Measurements from ENCODE around the gene EPGN.

EPGN gene

DNA sequence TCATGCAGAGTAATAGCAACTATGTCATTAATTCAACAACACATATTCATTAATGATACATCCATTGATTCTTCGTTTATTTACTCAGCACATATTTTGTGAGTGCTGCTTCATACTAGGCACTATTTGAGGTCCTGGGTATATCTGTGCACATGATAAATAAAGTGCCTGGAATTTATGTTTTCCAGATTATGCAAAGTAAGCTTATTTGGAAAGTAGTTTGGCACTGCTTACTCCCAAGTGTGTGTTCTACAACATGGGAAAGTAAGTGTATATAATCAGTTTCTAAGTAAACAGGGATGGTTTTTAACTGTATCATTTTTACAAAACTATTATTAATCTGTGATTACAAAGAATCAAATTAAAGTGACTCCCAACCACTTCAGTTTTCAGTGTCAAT is 16.8 kb upstream of the EPGN start:
- H3K4me1 ChIP-seq (ENCODE audit: control insufficient read depth, insufficient read depth, low read length), result no peaks in the 10 kb centered on the region
- H3K36me3 ChIP-seq (ENCODE audit: control insufficient read depth in 2 of 2, insufficient read depth in 1 of 2, low read length in 2 of 2), result no peaks in the 10 kb centered on the region
- H3K27ac ChIP-seq (ENCODE audit: extremely low read depth, low read depth, low read length), result no peak overlapping the region
- no peak overlapping the region for H3K4me3 ChIP-seq (ENCODE audit: low read depth, low read length)
- H3K9me3 ChIP-seq (ENCODE audit: control insufficient read depth, insufficient read depth, low read depth, low read length), result no peaks in the 10 kb centered on the region
- POLR2A ChIA-PET, result no interaction called here
- CTCF ChIA-PET, result interaction anchor here (1.4 kb wide), 1 partner anchor 63 kb away, joined by 3 read pairs; no protein-coding TSS in a partner anchor
- TF ChIP-seq SALL2 (tag by site-specific recombination; IDR thresholded peaks at IDR 0.05; ENCODE audit: borderline replicate concordance), result no peak
- TF ChIP-seq ZNF174 (tag by site-specific recombination; IDR thresholded peaks at IDR 0.05), result no peak
- TF ChIP-seq ZNF354C (tag by site-specific recombination; IDR thresholded peaks at IDR 0.05; ENCODE audit: borderline replicate concordance, low read depth), result no peak
- TF ChIP-seq ZNF433 (tag by site-specific recombination; IDR thresholded peaks at IDR 0.05; ENCODE audit: low read depth), result no peak
- TF ChIP-seq ZNF555 (tag by site-specific recombination; conservative IDR thresholded peaks at IDR 0.05), result no peak
- no peak for TF ChIP-seq ZNF48 (tag by site-specific recombination; IDR thresholded peaks at IDR 0.05)
- TF ChIP-seq, protein P1, sequence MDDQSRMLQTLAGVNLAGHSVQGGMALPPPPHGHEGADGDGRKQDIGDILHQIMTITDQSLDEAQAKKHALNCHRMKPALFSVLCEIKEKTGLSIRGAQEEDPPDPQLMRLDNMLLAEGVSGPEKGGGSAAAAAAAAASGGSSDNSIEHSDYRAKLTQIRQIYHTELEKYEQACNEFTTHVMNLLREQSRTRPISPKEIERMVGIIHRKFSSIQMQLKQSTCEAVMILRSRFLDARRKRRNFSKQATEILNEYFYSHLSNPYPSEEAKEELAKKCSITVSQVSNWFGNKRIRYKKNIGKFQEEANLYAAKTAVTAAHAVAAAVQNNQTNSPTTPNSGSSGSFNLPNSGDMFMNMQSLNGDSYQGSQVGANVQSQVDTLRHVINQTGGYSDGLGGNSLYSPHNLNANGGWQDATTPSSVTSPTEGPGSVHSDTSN (CRISPR knock-in tag; IDR thresholded peaks at IDR 0.05), result no peak
- no peak for TF ChIP-seq HOXC10 (CRISPR knock-in tag; IDR thresholded peaks at IDR 0.05)
- no peak for TF ChIP-seq HOXD13 (CRISPR knock-in tag; IDR thresholded peaks at IDR 0.05; ENCODE audit: borderline replicate concordance)
- TF ChIP-seq ZNF19 (tag by site-specific recombination; IDR thresholded peaks at IDR 0.05; ENCODE audit: low read depth), result no peak
- TF ChIP-seq, protein P2, sequence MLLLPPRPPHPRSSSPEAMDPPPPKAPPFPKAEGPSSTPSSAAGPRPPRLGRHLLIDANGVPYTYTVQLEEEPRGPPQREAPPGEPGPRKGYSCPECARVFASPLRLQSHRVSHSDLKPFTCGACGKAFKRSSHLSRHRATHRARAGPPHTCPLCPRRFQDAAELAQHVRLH (tag by site-specific recombination; IDR thresholded peaks at IDR 0.05), result no peak
- no peak for TF ChIP-seq ZNF214 (tag by site-specific recombination; IDR thresholded peaks at IDR 0.05; ENCODE audit: borderline replicate concordance)
- TF ChIP-seq ZNF677 (tag by site-specific recombination; IDR thresholded peaks at IDR 0.05), result no peak
- no peak for TF ChIP-seq ZNF341 (tag by site-specific recombination; IDR thresholded peaks at IDR 0.05; ENCODE audit: low read depth)
- TF ChIP-seq, protein P3, sequence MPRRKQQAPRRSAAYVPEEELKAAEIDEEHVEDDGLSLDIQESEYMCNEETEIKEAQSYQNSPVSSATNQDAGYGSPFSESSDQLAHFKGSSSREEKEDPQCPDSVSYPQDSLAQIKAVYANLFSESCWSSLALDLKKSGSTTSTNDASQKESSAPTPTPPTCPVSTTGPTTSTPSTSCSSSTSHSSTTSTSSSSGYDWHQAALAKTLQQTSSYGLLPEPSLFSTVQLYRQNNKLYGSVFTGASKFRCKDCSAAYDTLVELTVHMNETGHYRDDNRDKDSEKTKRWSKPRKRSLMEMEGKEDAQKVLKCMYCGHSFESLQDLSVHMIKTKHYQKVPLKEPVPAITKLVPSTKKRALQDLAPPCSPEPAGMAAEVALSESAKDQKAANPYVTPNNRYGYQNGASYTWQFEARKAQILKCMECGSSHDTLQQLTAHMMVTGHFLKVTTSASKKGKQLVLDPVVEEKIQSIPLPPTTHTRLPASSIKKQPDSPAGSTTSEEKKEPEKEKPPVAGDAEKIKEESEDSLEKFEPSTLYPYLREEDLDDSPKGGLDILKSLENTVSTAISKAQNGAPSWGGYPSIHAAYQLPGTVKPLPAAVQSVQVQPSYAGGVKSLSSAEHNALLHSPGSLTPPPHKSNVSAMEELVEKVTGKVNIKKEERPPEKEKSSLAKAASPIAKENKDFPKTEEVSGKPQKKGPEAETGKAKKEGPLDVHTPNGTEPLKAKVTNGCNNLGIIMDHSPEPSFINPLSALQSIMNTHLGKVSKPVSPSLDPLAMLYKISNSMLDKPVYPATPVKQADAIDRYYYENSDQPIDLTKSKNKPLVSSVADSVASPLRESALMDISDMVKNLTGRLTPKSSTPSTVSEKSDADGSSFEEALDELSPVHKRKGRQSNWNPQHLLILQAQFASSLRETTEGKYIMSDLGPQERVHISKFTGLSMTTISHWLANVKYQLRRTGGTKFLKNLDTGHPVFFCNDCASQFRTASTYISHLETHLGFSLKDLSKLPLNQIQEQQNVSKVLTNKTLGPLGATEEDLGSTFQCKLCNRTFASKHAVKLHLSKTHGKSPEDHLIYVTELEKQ (tag by site-specific recombination; IDR thresholded peaks at IDR 0.05; ENCODE audit: borderline replicate concordance), result no peak

DNA sequence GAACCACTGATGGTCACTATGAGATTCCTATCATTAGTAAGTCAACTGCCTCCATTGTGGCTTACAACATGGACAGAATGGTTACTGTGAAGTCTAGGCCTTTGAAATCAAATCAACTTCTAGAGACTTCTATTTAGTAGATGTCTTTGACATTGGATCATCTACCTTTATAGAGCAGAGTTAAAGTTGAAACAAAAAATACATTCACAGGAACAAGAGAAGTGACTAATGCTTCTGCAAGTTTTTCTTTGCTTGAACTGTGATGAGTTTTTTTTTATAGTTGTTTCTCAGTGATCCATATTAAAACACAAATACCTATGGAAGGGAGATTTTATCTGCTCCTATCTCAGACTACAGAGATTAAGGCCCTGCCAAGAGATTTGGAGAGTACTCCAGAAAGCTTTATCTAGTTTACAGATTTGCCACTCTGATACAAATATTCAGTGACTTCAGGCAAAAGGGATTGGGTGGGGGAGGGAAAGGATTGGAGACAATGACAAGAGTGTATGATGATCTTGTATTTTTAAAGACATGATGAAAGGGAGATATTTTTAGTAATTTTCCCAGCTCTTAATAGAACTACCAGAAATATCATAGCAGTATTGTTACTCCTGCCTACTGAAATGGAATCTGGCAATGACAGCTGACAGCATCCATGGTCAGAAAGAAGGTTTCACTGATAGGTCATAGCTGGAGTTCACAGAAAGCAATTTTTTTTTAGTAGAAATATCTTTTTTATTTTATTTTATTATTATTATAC is 16.0 kb upstream of the EPGN start:
- no peak overlapping the region for H3K4me3 ChIP-seq (ENCODE audit: low read depth, low read length)
- ChIA-PET POLR2A (no interaction called here), CTCF (interaction anchor here (1.5 kb wide), 1 partner anchor 64 kb away, joined by 6 read pairs; no protein-coding TSS in a partner anchor)
- no peaks in the 10 kb centered on the region for H3K9me3 ChIP-seq (ENCODE audit: control insufficient read depth, insufficient read depth, low read depth, low read length)
- no peaks in the 10 kb centered on the region for H3K36me3 ChIP-seq (ENCODE audit: control insufficient read depth in 2 of 2, insufficient read depth in 1 of 2, low read length in 2 of 2)
- no peaks in the 10 kb centered on the region for H3K4me1 ChIP-seq (ENCODE audit: control insufficient read depth, insufficient read depth, low read length)
- no peak overlapping the region for H3K27ac ChIP-seq (ENCODE audit: extremely low read depth, low read depth, low read length)
- TF ChIP-seq ZNF843 (tag by site-specific recombination; IDR thresholded peaks at IDR 0.05), result no peak
- no peak for TF ChIP-seq ZNF544 (tag by site-specific recombination; IDR thresholded peaks at IDR 0.05)
- TF ChIP-seq ZNF560 (tag by site-specific recombination; IDR thresholded peaks at IDR 0.05; ENCODE audit: borderline replicate concordance), result no peak
- TF ChIP-seq, protein P4, sequence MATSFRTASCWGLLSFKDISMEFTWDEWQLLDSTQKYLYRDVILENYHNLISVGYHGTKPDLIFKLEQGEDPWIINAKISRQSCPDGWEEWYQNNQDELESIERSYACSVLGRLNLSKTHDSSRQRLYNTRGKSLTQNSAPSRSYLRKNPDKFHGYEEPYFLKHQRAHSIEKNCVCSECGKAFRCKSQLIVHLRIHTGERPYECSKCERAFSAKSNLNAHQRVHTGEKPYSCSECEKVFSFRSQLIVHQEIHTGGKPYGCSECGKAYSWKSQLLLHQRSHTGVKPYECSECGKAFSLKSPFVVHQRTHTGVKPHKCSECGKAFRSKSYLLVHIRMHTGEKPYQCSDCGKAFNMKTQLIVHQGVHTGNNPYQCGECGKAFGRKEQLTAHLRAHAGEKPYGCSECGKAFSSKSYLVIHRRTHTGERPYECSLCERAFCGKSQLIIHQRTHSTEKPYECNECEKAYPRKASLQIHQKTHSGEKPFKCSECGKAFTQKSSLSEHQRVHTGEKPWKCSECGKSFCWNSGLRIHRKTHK (tag by site-specific recombination; IDR thresholded peaks at IDR 0.05), result no peak
- TF ChIP-seq ZBTB48 (tag by site-specific recombination; IDR thresholded peaks at IDR 0.05), result no peak
- TF ChIP-seq ZNF10 (tag by site-specific recombination; IDR thresholded peaks at IDR 0.05), result no peak
- no peak for TF ChIP-seq KLF9 (tag by site-specific recombination; IDR thresholded peaks at IDR 0.05; ENCODE audit: low read depth)
- no peak for TF ChIP-seq SCRT2 (tag by site-specific recombination; IDR thresholded peaks at IDR 0.05)
- TF ChIP-seq GLI4 (tag by site-specific recombination; IDR thresholded peaks at IDR 0.05), result no peak
- no peak for TF ChIP-seq ZFP3 (tag by site-specific recombination; IDR thresholded peaks at IDR 0.05; ENCODE audit: low read depth)
- no peak for TF ChIP-seq KLF16 (tag by site-specific recombination; IDR thresholded peaks at IDR 0.05)

All from HEK293 (cell line).